Chondrocyte (in vitro differentiated cells): ENCODE results near the gene HOXA2. TPM values are rescaled to one million over a fixed set of nuclear protein-coding genes. Genes with fewer than 3 reads are reported as not detected.

ENCODE experiments used
- DNase-seq: peaks from one replicate; pipeline ENCODE4 v3.0.0; 2021; ENCODE audit warnings: mixed read lengths, low spot score
- H3K27ac Mint-ChIP-seq: one replicate; pipeline ENCODE4 v1.8.0; 2021; ENCODE audit warnings: mild to moderate bottlenecking, moderate library complexity, mixed read lengths; ENCODE audit not compliant: unreplicated experiment
- H3K27me3 Mint-ChIP-seq: 2 replicates; pipeline ENCODE4 v1.8.0; 2021; ENCODE audit warnings: low read depth, mixed read lengths
- H3K36me3 Mint-ChIP-seq: 2 replicates; pipeline ENCODE4 v1.8.0; 2021; ENCODE audit warnings: low read depth, mixed read lengths
- H3K4me1 Mint-ChIP-seq: 2 replicates; pipeline ENCODE4 v1.8.0; 2021; ENCODE audit warnings: low read depth, mild to moderate bottlenecking, mixed read lengths
- H3K4me3 Mint-ChIP-seq: one replicate; pipeline ENCODE4 v1.8.0; 2021; ENCODE audit warnings: mild to moderate bottlenecking, moderate library complexity, mixed read lengths; ENCODE audit not compliant: unreplicated experiment
- H3K9me3 Mint-ChIP-seq: 2 replicates; pipeline ENCODE4 v1.8.0; 2021; ENCODE audit warnings: low read depth, mixed read lengths
- total RNA-seq: library from RNA; stranded (reverse); gene quantifications from 3 replicates; pipeline ENCODE4 v1.2.1, GENCODE V29; 2021
- TF ChIP-seq, protein P1 (sequence below): fragments of 200-600 bp; sonication (generic); IDR thresholded peaks from 2 replicates; pipeline ENCODE4 v1.5.0; 2021; ENCODE audit warnings: antibody characterized with exemption, mild to moderate bottlenecking, moderate library complexity

The HOXA2 gene
- total RNA-seq, 1 donor from 2014 or later: 10.2 TPM

- DNase-seq: no peak
- H3K9me3 Mint-ChIP-seq: no peaks in the 10 kb centered on the region
- TF ChIP-seq, protein P1, sequence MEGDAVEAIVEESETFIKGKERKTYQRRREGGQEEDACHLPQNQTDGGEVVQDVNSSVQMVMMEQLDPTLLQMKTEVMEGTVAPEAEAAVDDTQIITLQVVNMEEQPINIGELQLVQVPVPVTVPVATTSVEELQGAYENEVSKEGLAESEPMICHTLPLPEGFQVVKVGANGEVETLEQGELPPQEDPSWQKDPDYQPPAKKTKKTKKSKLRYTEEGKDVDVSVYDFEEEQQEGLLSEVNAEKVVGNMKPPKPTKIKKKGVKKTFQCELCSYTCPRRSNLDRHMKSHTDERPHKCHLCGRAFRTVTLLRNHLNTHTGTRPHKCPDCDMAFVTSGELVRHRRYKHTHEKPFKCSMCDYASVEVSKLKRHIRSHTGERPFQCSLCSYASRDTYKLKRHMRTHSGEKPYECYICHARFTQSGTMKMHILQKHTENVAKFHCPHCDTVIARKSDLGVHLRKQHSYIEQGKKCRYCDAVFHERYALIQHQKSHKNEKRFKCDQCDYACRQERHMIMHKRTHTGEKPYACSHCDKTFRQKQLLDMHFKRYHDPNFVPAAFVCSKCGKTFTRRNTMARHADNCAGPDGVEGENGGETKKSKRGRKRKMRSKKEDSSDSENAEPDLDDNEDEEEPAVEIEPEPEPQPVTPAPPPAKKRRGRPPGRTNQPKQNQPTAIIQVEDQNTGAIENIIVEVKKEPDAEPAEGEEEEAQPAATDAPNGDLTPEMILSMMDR: no peak
- peaks cover 87% of the 10 kb centered on the region for H3K27me3 Mint-ChIP-seq
- peak overlapping the region; percentile 73 for H3K27ac Mint-ChIP-seq
- H3K36me3 Mint-ChIP-seq: peaks cover 7% of the 10 kb centered on the region
- H3K4me3 Mint-ChIP-seq: peak overlapping the region; percentile 62
- peaks cover 7% of the 10 kb centered on the region for H3K4me1 Mint-ChIP-seq
These were observed 12.9 kb upstream of the HOXA2 start for GRCh38 chr7:27115221-27116026.

DNA sequence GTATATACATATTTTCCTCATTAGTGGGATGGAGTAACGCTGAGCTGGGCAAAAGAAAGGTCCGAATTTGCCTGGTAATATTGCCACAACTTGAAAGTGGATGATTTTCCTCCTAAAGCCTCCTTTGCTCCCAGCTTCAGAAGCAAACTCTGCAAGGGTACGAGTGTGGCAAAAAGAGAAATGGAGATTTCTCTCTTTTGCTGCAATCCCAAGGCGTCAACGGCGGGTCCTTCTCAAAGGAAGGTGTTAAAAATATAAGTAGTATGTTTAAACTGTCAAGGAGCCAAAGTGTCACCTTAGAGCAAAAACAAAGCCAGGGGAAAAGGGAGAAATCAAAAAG is 12.4 kb upstream of the HOXA2 start:
- H3K9me3 Mint-ChIP-seq: no peaks in the 10 kb centered on the region
- H3K4me1 Mint-ChIP-seq: peaks cover 9% of the 10 kb centered on the region
- H3K27ac Mint-ChIP-seq: peak overlapping the region; percentile 73
- peak overlapping the region; percentile 62 for H3K4me3 Mint-ChIP-seq
- TF ChIP-seq, protein P1: no peak
- H3K36me3 Mint-ChIP-seq: peaks cover 8% of the 10 kb centered on the region
- H3K27me3 Mint-ChIP-seq: peaks cover 84% of the 10 kb centered on the region
- DNase-seq: no peak

GRCh38 chr7:27113991-27114769 is 11.7 kb upstream of the HOXA2 start:
- H3K36me3 Mint-ChIP-seq: peaks cover 10% of the 10 kb centered on the region
- no peak for DNase-seq
- H3K4me1 Mint-ChIP-seq: peaks cover 12% of the 10 kb centered on the region
- TF ChIP-seq, protein P1: no peak
- peak overlapping the region; percentile 82 for H3K27ac Mint-ChIP-seq
- H3K9me3 Mint-ChIP-seq: no peaks in the 10 kb centered on the region
- H3K27me3 Mint-ChIP-seq: peaks cover 82% of the 10 kb centered on the region
- peak overlapping the region; percentile 63 for H3K4me3 Mint-ChIP-seq

DNA sequence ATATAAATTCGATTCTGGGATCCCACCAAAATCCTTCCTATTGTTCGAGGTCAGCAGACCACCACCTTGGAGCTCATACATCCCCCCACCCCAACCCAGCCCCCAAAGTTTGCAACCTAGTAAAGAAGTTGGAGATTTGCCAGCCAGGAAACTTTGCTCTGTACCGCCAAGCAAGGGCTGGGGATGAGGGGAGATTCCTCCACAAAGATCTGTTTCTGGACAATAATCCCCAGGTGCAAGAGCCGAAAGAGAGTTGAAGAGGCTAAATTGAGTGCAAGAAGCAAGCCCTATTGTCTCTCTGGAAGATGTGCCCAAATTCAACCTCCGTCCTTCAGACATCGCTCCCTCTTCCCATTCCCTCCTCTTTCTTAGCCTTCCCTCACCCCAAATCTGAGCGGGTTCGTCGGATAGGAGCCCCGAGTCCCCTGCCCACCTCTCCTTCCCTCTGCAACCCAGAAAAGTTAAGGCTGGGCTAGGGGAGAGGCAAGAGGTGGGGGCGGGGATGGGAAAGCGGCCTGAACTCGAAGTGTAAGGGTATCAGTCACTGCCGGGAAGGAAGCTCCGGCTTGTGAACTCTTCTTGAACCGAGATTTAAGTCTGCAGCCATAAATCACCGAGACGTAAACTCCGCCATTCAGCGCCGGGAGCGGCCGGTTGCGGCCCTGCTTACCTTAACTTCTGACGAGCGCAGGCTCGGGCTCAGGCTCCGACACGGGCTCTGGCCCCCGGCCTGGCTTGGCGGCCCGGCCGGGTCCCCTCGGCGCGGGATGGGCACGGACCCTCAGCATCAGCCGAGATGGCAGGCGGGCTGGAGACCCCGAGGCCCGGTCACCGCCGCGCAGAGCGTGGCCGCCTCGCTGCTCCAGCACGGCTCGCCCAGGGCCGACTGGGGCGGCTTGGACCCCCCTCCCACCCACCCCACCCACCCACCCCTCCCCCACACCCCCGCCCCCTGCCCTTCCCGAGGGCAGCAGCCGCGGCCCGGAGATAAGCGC is 10.8 kb upstream of the HOXA2 start:
- DNase-seq: no peak
- peaks cover 8% of the 10 kb centered on the region for H3K36me3 Mint-ChIP-seq
- TF ChIP-seq, protein P1: no peak
- H3K9me3 Mint-ChIP-seq: no peaks in the 10 kb centered on the region
- peaks cover 18% of the 10 kb centered on the region for H3K4me1 Mint-ChIP-seq
- peak overlapping the region; percentile 73 for H3K4me3 Mint-ChIP-seq
- H3K27me3 Mint-ChIP-seq: peaks cover 81% of the 10 kb centered on the region
- peak overlapping the region; percentile 74 for H3K27ac Mint-ChIP-seq
